ENCODE data around the gene RELA. TPM values are rescaled to one million over a fixed set of nuclear protein-coding genes. Genes with fewer than 3 reads are reported as not detected.

The RELA gene
- total RNA-seq, 4 donors from 2014 or later, result 47.3 to 78.8 (median 63.9) TPM

GRCh38 chr11:65651589-65652510, 10.9 kb downstream of the RELA start:
- Histone ChIP-seq H3K9me3 (no peaks in the 10 kb centered on the region), H3K36me3 (peaks cover 0 to 72% of the 10 kb centered on the region in 2 donors), H3K27ac (peak overlapping the region; percentile 83 to 98 (median 92)), H3K4me1 (peaks cover 0 to 71% (median 31%) of the 10 kb centered on the region in 3 donors), H3K27me3 (no peaks in the 10 kb centered on the region), H3K4me3 (peak overlapping the region; percentile 36 to 58)
- ATAC-seq, result peak; percentile 14
- WGBS, 2 donors (ENCODE audit: low coverage in 1 of 2), result 12 to 18% methylated on average over 17 of the region's 28 CpGs
- TF ChIP-seq POLR2A (IDR thresholded peaks at IDR 0.05), result no peak
- TF ChIP-seq CTCF (IDR thresholded peaks at IDR 0.05), result no peak
- TF ChIP-seq EP300 (IDR thresholded peaks at IDR 0.05), result no peak
- TF ChIP-seq POLR2AphosphoS5 (IDR thresholded peaks at IDR 0.05), result no peak

- Histone ChIP-seq H3K9me3 (no peaks in the 10 kb centered on the region), H3K4me1 (peaks cover 0 to 76% (median 31%) of the 10 kb centered on the region in 3 donors), H3K4me3 (no peak overlapping the region), H3K36me3 (peaks cover 0 to 72% of the 10 kb centered on the region in 2 donors), H3K27ac (peak overlapping the region in 3 of 4 donors; percentile 92 to 98 (median 93)), H3K27me3 (no peaks in the 10 kb centered on the region)
- no peak for TF ChIP-seq POLR2A (IDR thresholded peaks at IDR 0.05)
- no peak for TF ChIP-seq CTCF (IDR thresholded peaks at IDR 0.05)
- TF ChIP-seq EP300 (IDR thresholded peaks at IDR 0.05), result no peak
- TF ChIP-seq POLR2AphosphoS5 (IDR thresholded peaks at IDR 0.05), result no peak
- no peak for ATAC-seq
- no CpG with 5 or more reads among the region's 3 CpGs for WGBS, 2 donors (ENCODE audit: low coverage in 1 of 2)
Measured at GRCh38 chr11:65651339-65651588, 11.5 kb downstream of the RELA start.

- no peaks in the 10 kb centered on the region for H3K27me3 ChIP-seq
- H3K4me3 ChIP-seq, result no peak overlapping the region
- peak overlapping the region in 3 of 4 donors; percentile 92 to 98 (median 93) for H3K27ac ChIP-seq
- 63 to 67% methylated on average over 8 to 14 of the region's 20 CpGs for WGBS, 2 donors (ENCODE audit: low coverage in 1 of 2)
- H3K9me3 ChIP-seq, result no peaks in the 10 kb centered on the region
- TF ChIP-seq EP300 (IDR thresholded peaks at IDR 0.05) (no peak), CTCF (IDR thresholded peaks at IDR 0.05) (no peak), POLR2AphosphoS5 (IDR thresholded peaks at IDR 0.05) (no peak), POLR2A (IDR thresholded peaks at IDR 0.05) (no peak)
- H3K4me1 ChIP-seq, result peaks cover 0 to 80% (median 31%) of the 10 kb centered on the region in 3 donors
- peaks cover 0 to 72% of the 10 kb centered on the region in 2 donors for H3K36me3 ChIP-seq
- no peak for ATAC-seq
Measured at GRCh38 chr11:65650547-65651338, 12.0 kb downstream of the RELA start.

GRCh38 chr11:65649656-65650546, 12.8 kb downstream of the RELA start:
- Histone ChIP-seq H3K36me3 (peaks cover 0 to 72% of the 10 kb centered on the region in 2 donors), H3K4me1 (peaks cover 0 to 79% (median 31%) of the 10 kb centered on the region in 3 donors), H3K27ac (peak overlapping the region in 3 of 4 donors; percentile 92 to 98 (median 93)), H3K27me3 (no peaks in the 10 kb centered on the region), H3K9me3 (no peaks in the 10 kb centered on the region), H3K4me3 (no peak overlapping the region)
- ATAC-seq, result no peak
- TF ChIP-seq CTCF (IDR thresholded peaks at IDR 0.05) (no peak), POLR2A (IDR thresholded peaks at IDR 0.05) (no peak), EP300 (IDR thresholded peaks at IDR 0.05) (no peak), POLR2AphosphoS5 (IDR thresholded peaks at IDR 0.05) (no peak)
- 100% methylated on average over 2 of the region's 16 CpGs; no CpG with 5 or more reads in 1 of the 2 donors for WGBS, 2 donors (ENCODE audit: low coverage in 1 of 2)

Data from gastroesophageal sphincter (tissue), 4 donors.